CD14-positive monocyte (primary cell): Measurements from ENCODE around the gene RPS27L. TPM values are rescaled to one million over a fixed set of nuclear protein-coding genes. Genes with fewer than 3 reads are reported as not detected.
A peak's percentile ranks its signal among the peaks of the same experiment; 100 is the strongest.

Experiments used
- DNase-seq, 3 donors: peaks; one replicate each; pipeline ENCODE4 v3.0.0-alpha.2; 2011 to 2022
- H2AFZ ChIP-seq: 2 replicates; pipeline ENCODE4 v1.6.0; 2012; ENCODE audit warnings: mild to moderate bottlenecking, low read depth, low read length, inconsistent platforms; ENCODE audit not compliant: insufficient read depth, poor library complexity, severe bottlenecking
- H3K27ac ChIP-seq, 2 donors: 1 replicate in 1 of 2; 2 replicates in 1 of 2; pipeline ENCODE4 v1.5.1; 2012 to 2013; ENCODE audit warnings: low read length in 2 of 2, control low read depth in 1 of 2, inconsistent platforms in 1 of 2, low read depth in 1 of 2, mild to moderate bottlenecking in 1 of 2
- H3K27me3 ChIP-seq, 2 donors: one replicate each; pipeline versions ENCODE4 v1.6.0 to v1.6.1; 2011 to 2013; ENCODE audit warnings: low read length in 2 of 2; ENCODE audit not compliant: control insufficient read depth in 2 of 2, insufficient read depth in 2 of 2
- H3K36me3 ChIP-seq, 2 donors: replicated peaks in 1 of 2; 1 replicate in 1 of 2; 2 replicates in 1 of 2; pipeline versions ENCODE4 v1.5.1 to v1.6.1; 2012 to 2013; ENCODE audit warnings: low read length in 2 of 2, control low read depth in 1 of 2, inconsistent platforms in 1 of 2, mild to moderate bottlenecking in 1 of 2; ENCODE audit not compliant: insufficient read depth in 2 of 2, control insufficient read depth in 1 of 2
- H3K4me1 ChIP-seq, 2 donors: 1 replicate in 1 of 2; 2 replicates in 1 of 2; pipeline versions ENCODE4 v1.5.1 to v1.6.1; 2012 to 2013; ENCODE audit warnings: low read length in 2 of 2, control low read depth in 1 of 2, inconsistent platforms in 1 of 2, mild to moderate bottlenecking in 1 of 2, moderate library complexity in 1 of 2; ENCODE audit not compliant: insufficient read depth in 2 of 2, control insufficient read depth in 1 of 2
- H3K4me2 ChIP-seq: replicated peaks from 2 replicates; pipeline ENCODE3; 2012; ENCODE audit warnings: low read length, moderate library complexity, mild to moderate bottlenecking; ENCODE audit not compliant: poor library complexity, severe bottlenecking; ENCODE audit errors: extremely low read depth
- H3K4me3 ChIP-seq, 3 experiments: fragments of 200-600 bp in 1 of 3; sonication (generic) in 1 of 3; replicated peaks in 1 of 3; 1 replicate in 2 of 3; 2 replicates in 1 of 3; pipeline ENCODE4 v1.5.1; 2011 to 2013; ENCODE audit warnings: low read length in 3 of 3, mild to moderate bottlenecking in 3 of 3, control low read depth in 2 of 3, low read depth in 2 of 3, inconsistent platforms in 1 of 3, moderate library complexity in 1 of 3
- H3K79me2 ChIP-seq: 2 replicates; pipeline ENCODE4 v1.6.0; 2012; ENCODE audit warnings: mild to moderate bottlenecking, control low read depth, inconsistent platforms, low read length, moderate library complexity; ENCODE audit not compliant: insufficient read depth
- H3K9ac ChIP-seq: 2 replicates; pipeline ENCODE4 v1.6.0; 2017; ENCODE audit warnings: low read length, mild to moderate bottlenecking; ENCODE audit not compliant: insufficient read depth, poor library complexity, severe bottlenecking
- H3K9me3 ChIP-seq, 2 donors: replicated peaks in 1 of 2; 1 replicate in 1 of 2; 2 replicates in 1 of 2; pipeline versions ENCODE4 v1.5.1 to v1.6.1; 2012 to 2013; ENCODE audit warnings: low read length in 2 of 2, control low read depth in 1 of 2; ENCODE audit not compliant: control insufficient read depth in 1 of 2, insufficient read depth in 1 of 2
- H4K20me1 ChIP-seq: 2 replicates; pipeline ENCODE4 v1.6.0; 2012; ENCODE audit warnings: mild to moderate bottlenecking, low read length, control low read depth, moderate library complexity; ENCODE audit not compliant: insufficient read depth
- H3K27ac Mint-ChIP-seq, 7 donors: one replicate each; pipeline ENCODE4 v1.8.0; 2020; ENCODE audit warnings: mild to moderate bottlenecking in 7 of 7, mixed read lengths in 7 of 7, moderate library complexity in 6 of 7, inconsistent platforms in 2 of 7
- H3K27me3 Mint-ChIP-seq, 3 donors: one replicate each; pipeline ENCODE4 v1.8.0; 2021 to 2022; ENCODE audit warnings: low read depth in 3 of 3, mild to moderate bottlenecking in 3 of 3, mixed read lengths in 3 of 3, moderate library complexity in 3 of 3, inconsistent platforms in 1 of 3
- H3K36me3 Mint-ChIP-seq, 2 donors: one replicate each; pipeline ENCODE4 v1.8.0; 2020; ENCODE audit warnings: mixed read lengths in 2 of 2, inconsistent platforms in 1 of 2, mild to moderate bottlenecking in 1 of 2
- H3K4me1 Mint-ChIP-seq: one replicate; pipeline ENCODE4 v1.8.0; 2020; ENCODE audit warnings: mild to moderate bottlenecking, mixed read lengths
- H3K4me3 Mint-ChIP-seq, 2 donors: one replicate each; pipeline ENCODE4 v1.8.0; 2020; ENCODE audit warnings: mild to moderate bottlenecking in 2 of 2, mixed read lengths in 2 of 2, moderate library complexity in 1 of 2
- H3K9me3 Mint-ChIP-seq, 7 donors: one replicate each; pipeline ENCODE4 v1.8.0; 2020 to 2022; ENCODE audit warnings: mixed read lengths in 7 of 7, mild to moderate bottlenecking in 6 of 7, moderate library complexity in 6 of 7, inconsistent platforms in 2 of 7
- CTCF ChIP-seq: fragments of 200-600 bp; IDR thresholded peaks from one replicate; pipeline ENCODE4 v1.8.0; 2022; ENCODE audit warnings: antibody characterized with exemption, mild to moderate bottlenecking
- WGBS: methylation state at CpG from one replicate; pipeline ENCODE4 v1.1.5; 2013; ENCODE audit warnings: missing lambda C conversion rate; ENCODE audit not compliant: insufficient coverage; 5-methylcytosine and 5-hydroxymethylcytosine counted together
- intact Hi-C, 2 donors: fragments of 100-400 bp; cut with micrococcal nuclease; formaldehyde crosslinking; loops; one replicate each; pipeline versions ENCODE4 v1.15.0 to v1.15.1; 2023
- polyA plus RNA-seq, 3 donors: library from polyadenylated mRNA; depleted of rRNA in 1 of 3; unstranded in 2 of 3; stranded (reverse) in 1 of 3; fragments of 300-500 nt in 2 of 3; fragments of >200 nt in 1 of 3; fragmentation: Illumina TruSeq in 2 of 3; gene quantifications; 1 replicate in 2 of 3; 2 replicates in 1 of 3; pipeline ENCODE4 v1.2.3, GENCODE V29; 2012 to 2021

RPS27L gene
- polyA plus RNA-seq, 3 donors = 16.1 to 196 (median 178) TPM

- WGBS = 0% methylated on average over 12 of the region's 16 CpGs
These were observed 541 bp downstream of the RPS27L start for GRCh38 chr15:63156755-63157117.

GRCh38 chr15:63156086-63156710 lies 1.1 kb downstream of the RPS27L start:
- peaks cover 13 to 22% of the 10 kb centered on the region in 2 donors for H3K4me1 ChIP-seq
- peak overlapping the region; percentile 87 for H2AFZ ChIP-seq

More at GRCh38 chr15:63156755-63157117, 541 bp downstream of the RPS27L start:
- peak overlapping the region; percentile 95 to 96 for H3K27ac ChIP-seq
- Mint-ChIP-seq H3K4me3 (peak overlapping the region; percentile 99 to 100), H3K36me3 (peaks cover 14 to 20% of the 10 kb centered on the region in 2 donors), H3K9me3 (peaks cover 0 to 4% (median 0%) of the 10 kb centered on the region in 7 donors), H3K27ac (peak overlapping the region; percentile 96 to 99 (median 99)), H3K4me1 (peaks cover 21% of the 10 kb centered on the region), H3K27me3 (no peaks in the 10 kb centered on the region)
- H2AFZ ChIP-seq = peak overlapping the region; percentile 87
- intact Hi-C loops = loop anchor here in 1 of 2 donors (5.0 kb wide), 2 partner anchors 34 to 36 kb away; partner anchors contain the start of gene LACTB
- no peaks in the 10 kb centered on the region for H3K9me3 ChIP-seq
- no peak for TF ChIP-seq CTCF
- H4K20me1 ChIP-seq = no peaks in the 10 kb centered on the region
- peak overlapping the region; percentile 93 for H3K9ac ChIP-seq
- peaks cover 7 to 17% of the 10 kb centered on the region in 2 donors for H3K36me3 ChIP-seq
- DNase-seq = peak in 2 of 3 donors; percentile 39 to 41
- peaks cover 32% of the 10 kb centered on the region for H3K79me2 ChIP-seq
- peaks cover 13 to 22% of the 10 kb centered on the region in 2 donors for H3K4me1 ChIP-seq
- H3K4me2 ChIP-seq = peak overlapping the region; percentile 98
- peak overlapping the region; percentile 89 to 98 (median 95) for H3K4me3 ChIP-seq
- H3K27me3 ChIP-seq = no peaks in the 10 kb centered on the region

More at GRCh38 chr15:63156086-63156710, 1.1 kb downstream of the RPS27L start:
- H3K4me3 ChIP-seq = peak overlapping the region; percentile 89 to 98 (median 95)
- H3K9ac ChIP-seq = peak overlapping the region; percentile 93
- H3K4me2 ChIP-seq = peak overlapping the region; percentile 98
- Mint-ChIP-seq H3K27me3 (no peaks in the 10 kb centered on the region), H3K4me3 (peak overlapping the region; percentile 99 to 100), H3K36me3 (peaks cover 17 to 23% of the 10 kb centered on the region in 2 donors), H3K4me1 (peaks cover 21% of the 10 kb centered on the region), H3K27ac (peak overlapping the region; percentile 96 to 99 (median 99)), H3K9me3 (peaks cover 0 to 4% (median 0%) of the 10 kb centered on the region in 7 donors)
- no peaks in the 10 kb centered on the region for H3K27me3 ChIP-seq
- H3K9me3 ChIP-seq = no peaks in the 10 kb centered on the region
- intact Hi-C loops = loop anchor here in 1 of 2 donors (5.0 kb wide), 2 partner anchors 34 to 36 kb away; partner anchors contain the start of gene LACTB
- H4K20me1 ChIP-seq = no peaks in the 10 kb centered on the region
- H3K79me2 ChIP-seq = peaks cover 32% of the 10 kb centered on the region
- DNase-seq = no peak
- TF ChIP-seq CTCF = no peak
- peak overlapping the region; percentile 95 to 96 for H3K27ac ChIP-seq
- peaks cover 7 to 22% of the 10 kb centered on the region in 2 donors for H3K36me3 ChIP-seq
- WGBS = 24% methylated on average over 5 of the region's 10 CpGs
